Skeletal muscle cell (primary cell): ENCODE data around the gene MSMP.

Source experiments
- DNase-seq: peaks from one replicate; pipeline ENCODE4 v3.0.0-alpha.2; 2010; ENCODE audit warnings: low read depth
- H3K4me3 ChIP-seq: 2 replicates; pipeline ENCODE4 v1.5.1; 2011; ENCODE audit warnings: low read depth, mild to moderate bottlenecking, control low read depth, low read length, moderate library complexity

The MSMP gene

DNA sequence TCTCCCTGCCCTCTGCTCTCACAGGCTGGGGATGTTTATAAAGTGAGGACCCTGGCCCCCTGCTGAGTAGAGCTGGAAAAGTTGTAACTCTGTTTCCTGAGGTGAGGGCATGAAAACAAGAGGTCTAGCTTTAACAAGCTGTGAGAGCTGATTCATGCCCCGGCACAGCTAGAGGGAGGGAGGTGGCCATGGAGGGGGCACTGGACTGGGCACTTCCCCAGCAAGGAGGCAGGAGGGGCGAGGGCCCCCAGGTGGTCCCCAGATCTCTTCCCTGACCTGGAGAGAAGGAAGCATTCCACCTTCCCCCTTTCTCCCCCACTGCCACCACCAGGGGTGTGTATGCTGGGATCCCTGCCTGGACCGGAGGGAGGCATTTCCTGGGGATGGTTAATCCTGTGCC, at the start of gene MSMP:
Gene MSMP, minus strand, starts transcription at position 13 of the 400 bp plus-strand sequence. CDS start 147 bp downstream, outside the sequence.
- DNase-seq, result no peak
- no peak within 1 kb of the TSS for H3K4me3 ChIP-seq

GRCh38 chr9:35801328-35802128, 47.5 kb upstream of the MSMP start:
- no peak for DNase-seq
- H3K4me3 ChIP-seq, result no peak overlapping the region

- no peak overlapping the region for H3K4me3 ChIP-seq
- no peak for DNase-seq
Measured at GRCh38 chr9:35800530-35800929, 46.5 kb upstream of the MSMP start.

GRCh38 chr9:35798658-35799374, 44.7 kb upstream of the MSMP start:
- no peak for DNase-seq
- no peak overlapping the region for H3K4me3 ChIP-seq

DNA sequence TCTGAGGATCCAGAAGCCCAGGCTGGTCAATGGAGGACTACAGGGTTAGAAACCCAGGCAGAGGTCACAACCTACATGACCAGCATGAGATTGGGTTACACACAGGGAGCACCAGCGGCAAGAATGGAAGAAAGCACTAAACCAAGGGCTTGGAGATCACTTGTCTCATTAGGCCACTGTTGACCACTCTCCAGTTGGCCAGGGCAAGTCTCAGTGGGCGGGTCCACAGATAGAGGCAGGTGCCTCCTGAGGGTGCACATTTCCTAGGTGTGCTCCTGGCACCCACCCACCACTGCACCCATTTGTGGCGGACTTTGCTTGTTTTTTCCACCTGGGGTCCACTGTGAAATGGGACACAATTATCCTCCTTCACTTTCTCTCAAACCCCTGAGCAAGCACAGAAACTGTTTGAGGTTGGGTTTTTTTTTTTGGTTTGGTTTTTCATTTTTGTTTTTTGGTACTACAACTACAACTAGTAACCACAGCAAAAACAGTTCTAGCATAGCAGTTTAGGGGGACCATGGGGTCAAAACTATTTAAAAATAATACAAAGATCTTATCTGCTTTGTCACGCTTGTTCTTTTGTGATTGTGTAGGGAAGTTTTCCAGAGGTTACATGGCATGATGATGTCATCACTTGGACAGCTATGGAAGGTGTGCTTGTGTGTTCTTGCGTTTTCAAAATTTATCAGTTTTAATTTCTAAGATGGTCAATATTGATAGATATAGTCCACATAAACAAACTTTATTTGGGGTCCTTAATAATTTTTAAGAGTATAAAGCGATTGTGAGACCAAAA, 43.4 kb upstream of the MSMP start:
- DNase-seq, result no peak
- H3K4me3 ChIP-seq, result no peak overlapping the region

DNA sequence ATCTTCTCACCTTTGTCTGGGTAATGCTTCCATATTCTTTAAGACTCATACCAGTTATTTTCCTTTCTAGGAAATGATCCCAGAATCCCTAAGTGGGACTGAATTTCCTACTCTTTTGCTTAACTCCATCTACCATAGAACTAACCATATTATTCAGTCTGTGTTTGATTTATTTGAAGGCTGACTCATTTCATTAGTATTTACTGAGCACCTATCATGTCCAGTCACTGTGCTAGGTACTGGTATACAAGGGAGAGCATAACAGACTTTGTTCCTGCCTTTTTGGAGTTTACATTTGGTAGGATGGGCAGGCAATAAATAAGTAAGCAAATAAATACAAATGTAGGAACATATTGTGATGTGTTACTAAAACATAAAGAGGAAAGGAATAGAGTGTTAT, 41.6 kb upstream of the MSMP start:
- H3K4me3 ChIP-seq, result no peak overlapping the region
- no peak for DNase-seq

DNA sequence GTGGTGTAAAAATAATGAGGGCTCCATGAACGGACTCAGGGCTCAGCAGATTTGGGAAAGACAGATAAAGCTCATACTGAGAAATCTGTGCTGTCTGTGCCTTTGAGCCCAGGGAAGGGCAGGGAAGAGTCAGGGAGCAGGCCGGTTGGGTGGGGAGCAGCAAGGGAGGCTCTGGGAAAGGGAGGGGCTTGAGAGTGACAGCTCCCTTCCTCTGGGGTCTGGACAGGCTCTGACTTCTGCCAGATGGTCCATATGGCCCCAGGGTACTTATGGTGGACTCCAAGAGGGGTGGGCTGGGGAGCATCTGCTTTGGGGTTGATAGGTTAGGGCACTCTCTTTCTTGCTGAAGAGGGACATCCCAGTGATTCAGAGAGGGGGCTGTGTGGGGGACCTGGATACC, 39.4 kb upstream of the MSMP start:
- no peak for DNase-seq
- H3K4me3 ChIP-seq, result peak overlapping the region; percentile 55

DNA sequence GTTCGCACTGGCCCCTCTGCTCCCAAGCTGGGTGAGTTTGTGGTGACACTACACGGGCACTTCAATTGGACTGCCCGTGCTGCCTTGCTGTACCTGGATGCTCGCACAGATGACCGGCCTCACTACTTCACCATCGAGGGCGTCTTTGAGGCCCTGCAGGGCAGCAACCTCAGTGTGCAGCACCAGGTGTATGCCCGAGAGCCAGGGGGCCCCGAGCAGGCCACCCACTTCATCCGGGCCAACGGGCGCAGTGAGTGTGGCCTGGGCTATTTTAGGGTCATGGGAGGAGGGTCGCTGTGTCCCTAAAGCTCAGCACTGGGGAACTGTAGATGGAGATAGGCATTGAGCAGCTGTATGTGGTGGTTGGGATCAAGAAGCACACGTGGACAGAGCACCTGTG, 38.8 kb upstream of the MSMP start:
- H3K4me3 ChIP-seq, result peak overlapping the region; percentile 55
- no peak for DNase-seq

GRCh38 chr9:35792024-35792813, 38.1 kb upstream of the MSMP start:
- H3K4me3 ChIP-seq, result peak overlapping the region; percentile 55
- no peak for DNase-seq

- H3K4me3 ChIP-seq, result peak within 1 kb of the TSS; percentile 55
- DNase-seq, result no peak
Measured at GRCh38 chr9:35791297-35791921, 37.3 kb upstream of the MSMP start, which contains the start of gene NPR2. Gene NPR2 (plus strand): TSS chr9:35791591. CDS start chr9:35792409, 818 bp downstream.

GRCh38 chr9:35790385-35791296, 36.6 kb upstream of the MSMP start:
- H3K4me3 ChIP-seq, result peak overlapping the region; percentile 23
- DNase-seq, result peak; percentile 43

- H3K4me3 ChIP-seq, result no peak overlapping the region
Measured at GRCh38 chr9:35790025-35790384, 35.9 kb upstream of the MSMP start.

DNA sequence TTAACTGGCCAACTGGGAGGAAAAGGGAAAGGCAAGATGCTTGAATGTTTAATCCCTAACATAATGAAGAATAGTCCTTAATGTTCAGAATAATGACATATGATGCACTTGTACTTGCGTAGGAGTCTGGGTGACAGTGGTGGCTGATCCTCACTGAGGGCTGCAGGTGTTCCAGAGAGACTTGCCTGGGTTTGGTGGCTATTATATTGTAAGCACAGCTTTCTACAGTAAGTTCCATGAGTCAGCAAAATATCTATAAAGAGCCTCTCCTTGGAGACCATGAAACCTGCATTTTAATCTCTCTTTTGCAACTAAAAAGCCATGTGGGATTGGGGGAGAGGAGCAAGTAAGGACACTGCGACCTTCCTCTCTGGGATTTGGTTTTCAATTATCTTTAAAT, 35.5 kb upstream of the MSMP start:
- no peak for DNase-seq

More at GRCh38 chr9:35790025-35790384, 35.9 kb upstream of the MSMP start:
- DNase-seq, result no peak

GRCh38 chr9:35783418-35783817, 29.3 kb upstream of the MSMP start:
- DNase-seq, result no peak
- H3K4me3 ChIP-seq, result no peak overlapping the region

More for the DNA sequence above, 35.5 kb upstream of the MSMP start:
- H3K4me3 ChIP-seq, result no peak overlapping the region

DNA sequence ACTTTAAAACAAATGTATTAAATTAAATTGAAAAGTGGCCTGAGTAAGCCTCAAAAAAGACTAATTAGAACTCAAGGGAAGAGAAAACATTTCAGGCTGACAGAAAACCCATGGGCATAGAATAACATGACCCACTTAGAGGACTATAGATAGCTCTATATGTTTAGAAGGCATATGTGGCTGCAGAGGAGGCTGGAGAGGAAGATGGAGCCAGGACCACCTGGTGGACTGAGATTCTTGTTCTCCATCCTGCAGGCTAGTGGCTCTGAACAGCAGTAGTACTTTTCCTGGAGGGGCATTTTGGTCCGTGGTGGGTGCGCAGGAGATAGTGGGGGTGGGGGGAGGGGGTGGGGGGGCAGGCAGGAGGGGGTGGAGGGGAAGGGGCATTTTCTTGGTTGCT, 27.0 kb upstream of the MSMP start:
- DNase-seq, result no peak
- H3K4me3 ChIP-seq, result no peak overlapping the region

GRCh38 chr9:35778496-35778895, 24.4 kb upstream of the MSMP start:
- no peak overlapping the region for H3K4me3 ChIP-seq
- DNase-seq, result no peak

- no peak for DNase-seq
- H3K4me3 ChIP-seq, result no peak overlapping the region
Measured at GRCh38 chr9:35776018-35776417, 21.9 kb upstream of the MSMP start.
